K562 (cell line): Measurements from ENCODE around the gene NACAD. TPM values are rescaled to one million over a fixed set of nuclear protein-coding genes. Genes with fewer than 3 reads are reported as not detected.

ENCODE experiments used
- JUN ChIP-seq, 2 experiments: sonication (generic) in 1 of 2; formaldehyde crosslinking in 1 of 2; IDR thresholded peaks; 2 replicates each; pipeline versions ENCODE4 v1.6.1 to v1.8.0; 2012 to 2022; ENCODE audit warnings: borderline replicate concordance in 2 of 2, mild to moderate bottlenecking in 2 of 2, improper control_type of control experiment in 1 of 2, low read depth in 1 of 2, low read length in 1 of 2, missing genetic modification reagents in 1 of 2
- KAT8 ChIP-seq: fragments of 450-650 bp; IDR thresholded peaks from 2 replicates; pipeline ENCODE4 v1.6.1; 2016; ENCODE audit warnings: low read depth, mild to moderate bottlenecking
- KLF6 ChIP-seq: fragments of 250-450 bp; sonication (Bioruptor Pico); IDR thresholded peaks from 2 replicates; pipeline ENCODE4 v1.4.0; 2020; ENCODE audit warnings: mild to moderate bottlenecking, moderate library complexity, borderline replicate concordance
- NCOA4 ChIP-seq: fragments of 450-650 bp; IDR thresholded peaks from 2 replicates; pipeline ENCODE4 v1.6.1; 2018; ENCODE audit warnings: mild to moderate bottlenecking; ENCODE audit not compliant: partially characterized antibody
- PCBP1 ChIP-seq: fragments of 200-400 bp; formaldehyde crosslinking; IDR thresholded peaks from 2 replicates; pipeline ENCODE4 v1.6.1; 2018; ENCODE audit warnings: mild to moderate bottlenecking, low read depth, low read length; ENCODE audit not compliant: poor library complexity, severe bottlenecking
- SIN3B ChIP-seq: fragments of 450-650 bp; IDR thresholded peaks from 2 replicates; pipeline ENCODE4 v1.6.1; 2017; ENCODE audit warnings: low read depth, mild to moderate bottlenecking, moderate library complexity
- ZNF436 ChIP-seq: fragments of 250-450, 450-650 bp; sonication (Bioruptor Pico); formaldehyde crosslinking; IDR thresholded peaks from 2 replicates; pipeline ENCODE4 v1.7.0; 2020; ENCODE audit warnings: mild to moderate bottlenecking
- ZNF76 ChIP-seq: fragments of 250-450 bp; sonication (Bioruptor Pico); IDR thresholded peaks from 2 replicates; pipeline ENCODE4 v1.4.0; 2020; ENCODE audit warnings: mild to moderate bottlenecking, moderate library complexity, borderline replicate concordance
- polyA plus RNA-seq, 8 experiments: library from polyadenylated mRNA; depleted of rRNA in 4 of 8; stranded (reverse) in 5 of 8; unstranded in 3 of 8; fragments of >200 nt; fragmentation: Nextera tagmentation in 2 of 8; fragmentation: Illumina TruSeq in 1 of 8; extraction: Ambion mirVana in 2 of 8; extraction: Trizol in 1 of 8; gene quantifications; 2 replicates each; pipeline versions ENCODE4 v1.2.1 to v1.2.3, GENCODE V29; 2011 to 2014; ENCODE audit warnings: inconsistent platforms in 1 of 8, missing spikeins in 1 of 8
- total RNA-seq, 7 experiments: library from RNA; depleted of rRNA in 6 of 7; stranded (reverse); fragments of >200 nt in 6 of 7; fragmentation: Illumina TruSeq in 2 of 7; extraction: Trizol in 2 of 7; gene quantifications; 2 replicates each; pipeline versions ENCODE4 v1.2.1 to v1.2.3, GENCODE V29; 2011 to 2021; ENCODE audit warnings: low replicate concordance in 1 of 7
- TF ChIP-seq, protein P1 (sequence below): fragments of 450-650 bp; IDR thresholded peaks from 2 replicates; pipeline ENCODE4 v1.6.1; 2016; ENCODE audit warnings: low read depth
- TF ChIP-seq, protein P2 (sequence below): fragments of 250-450 bp; sonication (Bioruptor Pico); IDR thresholded peaks from 2 replicates; pipeline ENCODE4 v1.8.0; 2022; ENCODE audit warnings: moderate library complexity, mild to moderate bottlenecking, inconsistent platforms
- TF ChIP-seq, protein P3 (sequence below), 2 experiments: fragments of 450-650 bp in 1 of 2; sonication (generic) in 1 of 2; formaldehyde crosslinking in 1 of 2; IDR thresholded peaks in 1 of 2; conservative IDR thresholded peaks in 1 of 2; 2 replicates each; pipeline versions ENCODE4 v1.6.1 to v1.8.1; 2016 to 2023; ENCODE audit warnings: mild to moderate bottlenecking in 2 of 2, moderate library complexity in 2 of 2, inconsistent platforms in 1 of 2, missing genetic modification reagents in 1 of 2

The NACAD gene
- total and polyA plus RNA-seq, 9 of the 15 experiments (the other 6 are each of a cell fraction or from before 2014, with no cell fraction given): under 0.01 to 0.03 (median 0.02) TPM; not detected in 5

GRCh38 chr7:45111298-45112223 lies 22.8 kb upstream of the NACAD start, which contains the start of gene TBRG4 (continued):
- TF ChIP-seq SIN3B (peak; percentile 96), KLF6 (CRISPR knock-in tag) (peak; percentile 73; the same call in 1 of the 2 replicates), PCBP1 (peak; percentile 94), NCOA4 (no peak), ZNF76 (CRISPR knock-in tag) (no peak), JUN (IDR thresholded peaks at IDR 0.05; ENCODE audit: borderline replicate concordance, low read depth, low read length) (peak; percentile 63; the same call in 1 of the 2 replicates), JUN (CRISPR knock-in tag; IDR thresholded peaks at IDR 0.05; ENCODE audit: borderline replicate concordance) (no peak), KAT8 (no peak), ZNF436 (no peak)
- TF ChIP-seq, protein P1, sequence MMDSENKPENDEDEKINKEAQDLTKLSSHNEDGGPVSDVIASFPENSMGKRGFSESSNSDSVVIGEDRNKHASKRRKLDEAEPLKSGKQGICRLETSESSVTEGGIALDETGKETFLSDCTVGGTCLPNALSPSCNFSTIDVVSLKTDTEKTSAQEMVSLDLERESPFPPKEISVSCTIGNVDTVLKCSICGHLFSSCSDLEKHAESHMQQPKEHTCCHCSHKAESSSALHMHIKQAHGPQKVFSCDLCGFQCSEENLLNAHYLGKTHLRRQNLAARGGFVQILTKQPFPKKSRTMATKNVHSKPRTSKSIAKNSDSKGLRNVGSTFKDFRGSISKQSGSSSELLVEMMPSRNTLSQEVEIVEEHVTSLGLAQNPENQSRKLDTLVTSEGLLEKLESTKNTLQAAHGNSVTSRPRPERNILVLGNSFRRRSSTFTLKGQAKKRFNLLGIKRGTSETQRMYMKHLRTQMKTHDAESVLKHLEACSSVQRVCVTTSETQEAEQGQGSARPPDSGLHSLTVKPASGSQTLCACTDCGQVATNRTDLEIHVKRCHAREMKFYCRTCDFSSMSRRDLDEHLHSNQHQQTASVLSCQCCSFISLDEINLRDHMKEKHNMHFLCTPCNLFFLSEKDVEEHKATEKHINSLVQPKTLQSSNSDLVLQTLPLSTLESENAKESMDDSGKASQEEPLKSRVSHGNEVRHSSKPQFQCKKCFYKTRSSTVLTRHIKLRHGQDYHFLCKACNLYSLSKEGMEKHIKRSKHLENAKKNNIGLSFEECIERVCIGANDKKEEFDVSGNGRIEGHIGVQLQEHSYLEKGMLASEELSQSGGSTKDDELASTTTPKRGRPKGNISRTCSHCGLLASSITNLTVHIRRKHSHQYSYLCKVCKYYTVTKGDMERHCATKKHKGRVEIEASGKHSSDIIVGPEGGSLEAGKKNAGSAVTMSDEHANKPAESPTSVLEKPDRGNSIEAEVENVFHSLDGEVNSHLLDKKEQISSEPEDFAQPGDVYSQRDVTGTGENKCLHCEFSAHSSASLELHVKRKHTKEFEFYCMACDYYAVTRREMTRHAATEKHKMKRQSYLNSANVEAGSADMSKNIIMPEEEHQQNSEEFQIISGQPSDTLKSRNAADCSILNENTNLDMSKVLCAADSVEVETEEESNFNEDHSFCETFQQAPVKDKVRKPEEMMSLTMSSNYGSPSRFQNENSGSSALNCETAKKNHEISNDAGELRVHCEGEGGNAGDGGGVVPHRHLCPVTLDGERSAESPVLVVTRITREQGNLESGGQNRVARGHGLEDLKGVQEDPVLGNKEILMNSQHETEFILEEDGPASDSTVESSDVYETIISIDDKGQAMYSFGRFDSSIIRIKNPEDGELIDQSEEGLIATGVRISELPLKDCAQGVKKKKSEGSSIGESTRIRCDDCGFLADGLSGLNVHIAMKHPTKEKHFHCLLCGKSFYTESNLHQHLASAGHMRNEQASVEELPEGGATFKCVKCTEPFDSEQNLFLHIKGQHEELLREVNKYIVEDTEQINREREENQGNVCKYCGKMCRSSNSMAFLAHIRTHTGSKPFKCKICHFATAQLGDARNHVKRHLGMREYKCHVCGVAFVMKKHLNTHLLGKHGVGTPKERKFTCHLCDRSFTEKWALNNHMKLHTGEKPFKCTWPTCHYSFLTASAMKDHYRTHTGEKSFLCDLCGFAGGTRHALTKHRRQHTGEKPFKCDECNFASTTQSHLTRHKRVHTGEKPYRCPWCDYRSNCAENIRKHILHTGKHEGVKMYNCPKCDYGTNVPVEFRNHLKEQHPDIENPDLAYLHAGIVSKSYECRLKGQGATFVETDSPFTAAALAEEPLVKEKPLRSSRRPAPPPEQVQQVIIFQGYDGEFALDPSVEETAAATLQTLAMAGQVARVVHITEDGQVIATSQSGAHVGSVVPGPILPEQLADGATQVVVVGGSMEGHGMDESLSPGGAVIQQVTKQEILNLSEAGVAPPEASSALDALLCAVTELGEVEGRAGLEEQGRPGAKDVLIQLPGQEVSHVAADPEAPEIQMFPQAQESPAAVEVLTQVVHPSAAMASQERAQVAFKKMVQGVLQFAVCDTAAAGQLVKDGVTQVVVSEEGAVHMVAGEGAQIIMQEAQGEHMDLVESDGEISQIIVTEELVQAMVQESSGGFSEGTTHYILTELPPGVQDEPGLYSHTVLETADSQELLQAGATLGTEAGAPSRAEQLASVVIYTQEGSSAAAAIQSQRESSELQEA: no peak
- TF ChIP-seq, protein P2, sequence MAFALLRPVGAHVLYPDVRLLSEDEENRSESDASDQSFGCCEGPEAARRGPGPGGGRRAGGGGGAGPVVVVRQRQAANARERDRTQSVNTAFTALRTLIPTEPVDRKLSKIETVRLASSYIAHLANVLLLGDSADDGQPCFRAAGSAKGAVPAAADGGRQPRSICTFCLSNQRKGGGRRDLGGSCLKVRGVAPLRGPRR (CRISPR knock-in tag): no peak
- TF ChIP-seq, protein P3, sequence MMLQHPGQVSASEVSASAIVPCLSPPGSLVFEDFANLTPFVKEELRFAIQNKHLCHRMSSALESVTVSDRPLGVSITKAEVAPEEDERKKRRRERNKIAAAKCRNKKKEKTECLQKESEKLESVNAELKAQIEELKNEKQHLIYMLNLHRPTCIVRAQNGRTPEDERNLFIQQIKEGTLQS (IDR thresholded peaks at IDR 0.05): peak; percentile 46; the same call in 1 of the 2 replicates
- TF ChIP-seq, protein P3 (CRISPR knock-in tag; conservative IDR thresholded peaks at IDR 0.05): no peak
